Measurements from ENCODE around the gene ADAMTS16.
"Not testable (repeated sequence)": the region's sequence is repeated elsewhere in the genome, so short reads cannot be mapped to it uniquely, and the experiment has no call there.

The ADAMTS16 gene

GRCh38 chr5:5132693-5133295 lies 7.3 kb upstream of the ADAMTS16 start:
- intact Hi-C loops (cut with micrococcal nuclease), result no loop called here
- Mint-ChIP-seq H3K4me1 (ENCODE audit: low read depth) (no peaks in the 10 kb centered on the region), H3K27me3 (no peaks in the 10 kb centered on the region), H3K9me3 (no peaks in the 10 kb centered on the region), H3K36me3 (ENCODE audit: low read depth) (no peaks in the 10 kb centered on the region), H3K4me3 (no peak overlapping the region), H3K27ac (no peak overlapping the region)

DNA sequence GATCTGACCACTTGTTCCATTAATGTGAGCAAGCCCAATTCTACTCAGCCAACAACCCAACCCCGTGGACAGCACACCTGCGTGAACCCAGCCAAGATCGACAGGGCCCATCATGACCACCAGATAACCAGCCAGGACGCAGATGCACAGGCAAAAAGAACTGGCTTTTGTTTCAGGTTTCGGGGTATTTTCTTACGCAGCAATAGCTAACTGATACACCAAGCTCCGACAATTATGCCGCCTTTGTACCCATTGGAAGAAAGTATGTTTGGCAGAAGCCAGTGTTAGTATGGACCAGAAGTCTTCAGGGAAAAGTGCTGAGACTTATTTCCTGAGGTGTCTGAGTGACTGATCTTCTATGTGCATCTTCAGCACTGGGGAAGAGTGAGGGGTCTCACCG lies 6.0 kb upstream of the ADAMTS16 start:
- H3K9me3 Mint-ChIP-seq, result no peaks in the 10 kb centered on the region

GRCh38 chr5:5135957-5136676 lies 4.0 kb upstream of the ADAMTS16 start:
- no peak overlapping the region for H3K4me3 Mint-ChIP-seq
- intact Hi-C loops (cut with micrococcal nuclease), result no loop called here
- no peaks in the 10 kb centered on the region for H3K36me3 Mint-ChIP-seq (ENCODE audit: low read depth)
- H3K4me1 Mint-ChIP-seq (ENCODE audit: low read depth), result no peaks in the 10 kb centered on the region
- H3K27ac Mint-ChIP-seq, result no peak overlapping the region
- H3K9me3 Mint-ChIP-seq, result no peaks in the 10 kb centered on the region
- peaks cover 22% of the 10 kb centered on the region for H3K27me3 Mint-ChIP-seq

More for the DNA sequence above, 6.0 kb upstream of the ADAMTS16 start:
- intact Hi-C loops (cut with micrococcal nuclease), result no loop called here
- Mint-ChIP-seq H3K4me3 (no peak overlapping the region), H3K36me3 (ENCODE audit: low read depth) (no peaks in the 10 kb centered on the region), H3K27ac (no peak overlapping the region), H3K27me3 (peaks cover 5% of the 10 kb centered on the region), H3K4me1 (ENCODE audit: low read depth) (no peaks in the 10 kb centered on the region)

- H3K9me3 Mint-ChIP-seq; H3K4me1 Mint-ChIP-seq (ENCODE audit: low read depth); intact Hi-C loops (cut with micrococcal nuclease); H3K36me3 Mint-ChIP-seq (ENCODE audit: low read depth); H3K4me3 Mint-ChIP-seq; H3K27ac Mint-ChIP-seq: not testable (repeated sequence)
- H3K27me3 Mint-ChIP-seq, result peaks cover 27% of the 10 kb centered on the region
Observed at GRCh38 chr5:5137851-5138250, 2.3 kb upstream of the ADAMTS16 start.

DNA sequence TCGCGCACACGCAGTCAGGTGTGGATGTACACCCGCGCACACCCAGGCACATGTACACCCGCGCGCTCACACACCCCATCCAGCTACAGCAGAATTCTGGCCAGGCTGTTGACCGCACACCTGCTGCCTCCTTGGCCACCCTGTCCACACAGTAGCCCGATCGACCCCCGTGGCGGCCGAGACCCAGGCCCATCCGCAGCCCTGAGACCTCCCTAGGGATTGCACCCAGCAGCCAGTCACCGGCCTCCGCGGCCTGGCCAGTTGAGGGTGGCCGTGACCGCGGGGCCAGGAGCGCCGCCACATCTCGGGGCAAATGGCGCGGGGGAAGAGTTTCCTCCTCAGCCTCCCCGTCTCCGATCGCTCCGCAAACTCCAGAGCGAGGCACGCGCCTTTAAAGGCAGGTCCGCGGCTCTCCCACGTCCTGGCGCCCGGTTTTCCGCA lies 774 bp upstream of the ADAMTS16 start:
- intact Hi-C loops (cut with micrococcal nuclease), result no loop called here
- H3K4me1 Mint-ChIP-seq (ENCODE audit: low read depth), result no peaks in the 10 kb centered on the region
- H3K27me3 Mint-ChIP-seq, result peaks cover 27% of the 10 kb centered on the region
- H3K36me3 Mint-ChIP-seq (ENCODE audit: low read depth), result no peaks in the 10 kb centered on the region
- no peak overlapping the region for H3K27ac Mint-ChIP-seq
- H3K4me3 Mint-ChIP-seq, result no peak overlapping the region
- H3K9me3 Mint-ChIP-seq, result no peaks in the 10 kb centered on the region

DNA sequence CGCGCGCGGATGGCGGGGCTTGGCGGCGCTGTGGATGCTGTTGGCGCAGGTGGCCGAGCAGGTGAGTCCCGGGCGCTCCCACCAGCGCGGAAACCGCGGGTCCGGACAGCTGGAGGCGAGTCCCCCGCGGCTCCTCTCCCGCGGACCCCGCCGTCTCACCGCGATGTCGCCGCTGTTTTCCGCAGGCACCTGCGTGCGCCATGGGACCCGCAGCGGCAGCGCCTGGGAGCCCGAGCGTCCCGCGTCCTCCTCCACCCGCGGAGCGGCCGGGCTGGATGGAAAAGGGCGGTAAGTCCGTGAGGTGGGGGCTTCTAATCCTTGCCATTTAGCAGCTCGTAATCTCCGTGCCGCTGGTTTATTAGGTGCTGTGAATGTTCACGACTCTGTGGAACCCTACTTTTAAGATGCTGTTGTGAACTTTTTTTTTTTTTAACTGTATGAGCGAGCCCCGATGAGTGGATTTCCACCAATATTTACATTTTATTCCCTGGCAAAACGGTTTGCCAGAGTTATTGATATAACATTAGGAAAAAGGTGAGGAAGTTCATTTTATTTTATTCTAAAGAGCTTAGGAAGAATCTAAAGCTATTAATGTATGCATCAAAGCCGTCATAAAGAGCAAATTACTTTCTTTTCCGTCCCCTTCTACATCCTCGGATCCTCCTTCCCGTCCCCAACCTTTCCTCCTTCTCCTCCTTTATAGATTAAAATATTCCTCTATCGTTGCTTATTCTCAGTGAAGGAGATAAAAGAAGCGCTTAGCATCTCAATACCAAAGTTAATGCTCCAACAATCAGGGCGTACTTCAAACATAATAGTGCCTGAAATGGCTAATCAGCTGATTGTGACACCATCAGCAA lies 579 bp downstream of the ADAMTS16 start:
- Mint-ChIP-seq H3K4me1 (ENCODE audit: low read depth) (no peaks in the 10 kb centered on the region), H3K9me3 (no peaks in the 10 kb centered on the region), H3K4me3 (no peak overlapping the region), H3K27ac (no peak overlapping the region), H3K27me3 (peaks cover 27% of the 10 kb centered on the region), H3K36me3 (ENCODE audit: low read depth) (no peaks in the 10 kb centered on the region)
- intact Hi-C loops (cut with micrococcal nuclease), result loop anchor here (1.0 kb wide), 1 partner anchor 279 kb away; no protein-coding TSS in a partner anchor

- intact Hi-C loops (cut with micrococcal nuclease), result loop anchor here (1.0 kb wide), 1 partner anchor 278 kb away; no protein-coding TSS in a partner anchor
Observed at GRCh38 chr5:5141339-5141599, 1.1 kb downstream of the ADAMTS16 start.

DNA sequence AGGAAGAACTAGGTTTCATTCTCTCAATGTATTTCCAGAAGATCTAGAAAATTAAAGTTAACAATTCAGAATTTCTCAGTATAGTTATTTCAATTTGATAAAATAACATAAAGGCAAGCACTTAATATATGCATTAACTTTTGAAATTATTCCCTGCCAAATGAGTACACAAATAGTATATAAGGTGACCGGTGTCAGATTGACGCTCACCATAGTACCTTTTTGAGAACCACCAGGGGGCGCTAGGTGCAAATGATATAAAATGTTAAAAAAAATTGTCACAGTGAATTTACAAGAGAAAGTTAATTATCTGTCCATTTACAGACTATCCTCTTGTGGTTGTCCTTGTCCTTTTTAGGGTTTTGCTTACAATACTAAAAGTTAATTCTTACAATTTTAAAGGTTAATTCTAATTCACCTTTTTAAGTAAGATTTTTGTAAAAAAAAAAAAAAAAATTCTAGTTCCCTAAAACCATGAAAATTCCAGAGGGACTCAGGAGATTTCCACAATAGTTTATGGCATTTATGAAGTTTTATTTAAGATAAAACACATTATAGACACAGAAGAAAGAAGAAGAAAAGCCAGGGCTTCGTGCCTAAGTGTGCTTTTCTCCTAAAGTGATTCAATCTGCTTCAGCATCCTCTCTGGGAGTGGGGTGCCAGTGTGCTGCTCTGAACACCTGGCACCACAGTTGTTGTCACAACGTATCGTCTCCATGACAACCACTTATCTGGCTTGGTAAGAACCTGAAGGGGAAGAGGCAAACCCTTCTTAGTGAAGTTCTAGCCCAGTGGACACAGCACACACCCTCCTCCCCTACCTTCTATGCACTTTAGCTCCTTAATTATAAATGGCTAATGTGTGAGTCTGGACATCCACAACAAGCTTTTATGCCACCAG lies 1.7 kb downstream of the ADAMTS16 start:
- intact Hi-C loops (cut with micrococcal nuclease), result loop anchor here (1.0 kb wide), 1 partner anchor 277 kb away; no protein-coding TSS in a partner anchor

More at GRCh38 chr5:5141339-5141599, 1.1 kb downstream of the ADAMTS16 start:
- Mint-ChIP-seq H3K36me3 (ENCODE audit: low read depth) (no peaks in the 10 kb centered on the region), H3K27ac (no peak overlapping the region), H3K27me3 (peaks cover 27% of the 10 kb centered on the region), H3K9me3 (no peaks in the 10 kb centered on the region), H3K4me1 (ENCODE audit: low read depth) (no peaks in the 10 kb centered on the region), H3K4me3 (no peak overlapping the region)

GRCh38 chr5:5144441-5144840 lies 4.3 kb downstream of the ADAMTS16 start:
- Mint-ChIP-seq H3K4me1 (ENCODE audit: low read depth) (no peaks in the 10 kb centered on the region), H3K36me3 (ENCODE audit: low read depth) (no peaks in the 10 kb centered on the region), H3K27ac (no peak overlapping the region), H3K9me3 (no peaks in the 10 kb centered on the region), H3K4me3 (no peak overlapping the region), H3K27me3 (peaks cover 19% of the 10 kb centered on the region)
- intact Hi-C loops (cut with micrococcal nuclease), result no loop called here

More for the DNA sequence above, 1.7 kb downstream of the ADAMTS16 start:
- no peak overlapping the region for H3K4me3 Mint-ChIP-seq
- peaks cover 27% of the 10 kb centered on the region for H3K27me3 Mint-ChIP-seq
- no peaks in the 10 kb centered on the region for H3K9me3 Mint-ChIP-seq
- no peak overlapping the region for H3K27ac Mint-ChIP-seq
- H3K4me1 Mint-ChIP-seq (ENCODE audit: low read depth), result no peaks in the 10 kb centered on the region
- H3K36me3 Mint-ChIP-seq (ENCODE audit: low read depth), result no peaks in the 10 kb centered on the region

GRCh38 chr5:5145651-5146529 lies 5.8 kb downstream of the ADAMTS16 start:
- Mint-ChIP-seq H3K4me3 (no peak overlapping the region), H3K36me3 (ENCODE audit: low read depth) (no peaks in the 10 kb centered on the region), H3K27ac (no peak overlapping the region), H3K27me3 (peaks cover 7% of the 10 kb centered on the region), H3K9me3 (peaks cover 6% of the 10 kb centered on the region), H3K4me1 (ENCODE audit: low read depth) (no peaks in the 10 kb centered on the region)
- intact Hi-C loops (cut with micrococcal nuclease), result no loop called here

DNA sequence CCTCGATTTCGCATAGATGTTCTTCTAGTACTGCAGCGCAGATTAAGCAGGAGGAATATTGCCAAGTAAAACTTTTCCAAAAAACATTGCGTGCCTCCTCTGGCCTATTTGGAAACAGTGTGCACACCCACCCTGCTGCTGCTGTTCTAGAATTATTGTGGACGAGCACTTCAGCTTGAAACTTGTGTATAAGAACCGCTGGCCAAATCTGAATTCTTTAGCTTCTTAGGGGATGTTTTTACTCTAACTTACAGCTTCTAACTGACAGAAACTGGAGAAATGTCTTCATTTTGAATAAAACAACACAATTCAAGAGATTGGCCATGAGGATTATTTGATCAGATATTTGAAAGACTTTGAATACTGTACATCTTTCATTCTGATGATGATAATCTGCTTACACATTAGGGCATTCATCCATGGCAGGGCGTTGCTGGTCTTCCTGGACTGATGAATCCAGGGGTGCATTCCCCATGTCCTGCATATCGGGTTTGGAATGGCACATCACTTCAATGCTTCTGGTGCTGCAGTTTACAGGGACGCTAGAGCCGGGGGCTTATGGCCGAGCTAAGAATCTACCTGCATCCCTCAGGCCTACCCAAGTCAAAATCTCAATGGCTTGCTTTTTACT lies 6.5 kb downstream of the ADAMTS16 start:
- Mint-ChIP-seq H3K36me3 (ENCODE audit: low read depth) (no peaks in the 10 kb centered on the region), H3K27ac (no peak overlapping the region), H3K27me3 (peaks cover 2% of the 10 kb centered on the region), H3K9me3 (peaks cover 10% of the 10 kb centered on the region), H3K4me1 (ENCODE audit: low read depth) (no peaks in the 10 kb centered on the region), H3K4me3 (no peak overlapping the region)
- intact Hi-C loops (cut with micrococcal nuclease), result no loop called here

DNA sequence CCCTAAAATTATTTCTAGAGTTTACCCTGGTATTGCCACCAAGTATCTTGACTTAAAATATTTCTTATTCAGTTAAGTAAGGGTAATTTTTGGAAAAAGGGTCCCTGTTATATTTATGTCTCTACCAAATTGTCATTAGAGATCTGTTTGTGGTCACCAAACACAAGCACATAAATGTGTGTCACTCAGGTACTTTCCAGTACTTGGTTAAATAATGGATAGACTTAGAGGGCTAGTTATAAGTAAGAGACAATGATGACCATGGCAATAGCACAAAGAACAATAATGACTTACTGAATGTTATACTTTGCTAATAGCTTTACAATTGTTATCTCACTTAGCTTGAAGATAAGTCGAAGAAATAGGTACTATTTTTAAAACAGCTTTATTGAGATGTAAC lies 9.0 kb downstream of the ADAMTS16 start:
- Mint-ChIP-seq H3K4me1 (ENCODE audit: low read depth) (no peaks in the 10 kb centered on the region), H3K27me3 (no peaks in the 10 kb centered on the region), H3K9me3 (peaks cover 10% of the 10 kb centered on the region), H3K36me3 (ENCODE audit: low read depth) (no peaks in the 10 kb centered on the region), H3K4me3 (no peak overlapping the region), H3K27ac (no peak overlapping the region)
- intact Hi-C loops (cut with micrococcal nuclease), result no loop called here

Data from dendritic cell treated with granulocyte-macrophage colony-stimulating factor and Interleukin-4, amounts not matched to agents 40 ng/mL and 50 ng/mL, for 4 days (primary cell).